GM21367 (cell line): ENCODE results near the gene TAS2R38.
"Not testable (repeated sequence)": the region's sequence is repeated elsewhere in the genome, so short reads cannot be mapped to it uniquely, and the experiment has no call there.

Experiments used
- ATAC-seq: cut with Tn5 transposase; IDR thresholded peaks from one replicate; pipeline ENCODE4 v1.9.1; 2021; ENCODE audit not compliant: unreplicated experiment

Gene TAS2R38

GRCh38 chr7:141973673-141974072, at the start of gene TAS2R38:
TSS of gene TAS2R38 (minus strand) at chr7:141973773. CDS start at chr7:141973689, 84 bp downstream.
- no peak for ATAC-seq

- no peak for ATAC-seq
These were observed 44.6 kb upstream of the TAS2R38 start for GRCh38 chr7:142018154-142018553.

- no peak for ATAC-seq
These were observed 43.9 kb upstream of the TAS2R38 start for GRCh38 chr7:142017451-142017850.

- ATAC-seq, result no peak
These were observed 39.4 kb upstream of the TAS2R38 start for GRCh38 chr7:142012825-142013511.

GRCh38 chr7:142010952-142011548, 37.5 kb upstream of the TAS2R38 start:
- ATAC-seq, result no peak

- no peak for ATAC-seq
These were observed 35.6 kb upstream of the TAS2R38 start for GRCh38 chr7:142009187-142009586.

- no peak for ATAC-seq
These were observed 33.0 kb upstream of the TAS2R38 start for GRCh38 chr7:142006577-142006976.

- no peak for ATAC-seq
These were observed 28.6 kb upstream of the TAS2R38 start for GRCh38 chr7:142002179-142002578.

GRCh38 chr7:142001163-142001874, 27.7 kb upstream of the TAS2R38 start:
- ATAC-seq, result no peak

GRCh38 chr7:142000244-142000643, 26.7 kb upstream of the TAS2R38 start:
- ATAC-seq, result no peak

- no peak for ATAC-seq
These were observed 25.6 kb upstream of the TAS2R38 start for GRCh38 chr7:141999058-141999623.

GRCh38 chr7:141993354-141993753, 19.8 kb upstream of the TAS2R38 start:
- ATAC-seq, result no peak

- no peak for ATAC-seq
These were observed 19.1 kb upstream of the TAS2R38 start for GRCh38 chr7:141992688-141993087.

- ATAC-seq, result no peak
These were observed 18.6 kb upstream of the TAS2R38 start for GRCh38 chr7:141992156-141992555.

GRCh38 chr7:141991140-141991539, 17.6 kb upstream of the TAS2R38 start:
- ATAC-seq, result no peak

- no peak for ATAC-seq
These were observed 16.6 kb upstream of the TAS2R38 start for GRCh38 chr7:141990011-141990725.

GRCh38 chr7:141987803-141988202, 14.2 kb upstream of the TAS2R38 start:
- not testable (repeated sequence) for ATAC-seq

GRCh38 chr7:141986923-141987322, 13.3 kb upstream of the TAS2R38 start:
- ATAC-seq, result no peak

- ATAC-seq, result not testable (repeated sequence)
These were observed 12.4 kb upstream of the TAS2R38 start for GRCh38 chr7:141985926-141986325.

- ATAC-seq, result no peak
These were observed 6.0 kb upstream of the TAS2R38 start for GRCh38 chr7:141979568-141979967.

- ATAC-seq, result no peak
These were observed 4.8 kb upstream of the TAS2R38 start for GRCh38 chr7:141978351-141978750.
